Activated naive CD8-positive, alpha-beta T cell treated with anti-CD3 and anti-CD28 coated beads for 36 hours (primary cell): Measurements from ENCODE around the gene MCU. TPM values are rescaled to one million over a fixed set of nuclear protein-coding genes. Genes with fewer than 3 reads are reported as not detected.
"Not testable (repeated sequence)": the region's sequence is repeated elsewhere in the genome, so short reads cannot be mapped to it uniquely, and the experiment has no call there.

Experiments
- DNase-seq: peaks from one replicate; pipeline ENCODE4 v3.0.0; 2021
- H3K27ac Mint-ChIP-seq: one replicate; pipeline ENCODE4 v1.8.0; 2022; ENCODE audit warnings: mild to moderate bottlenecking, moderate library complexity, mixed read lengths
- H3K27me3 Mint-ChIP-seq: one replicate; pipeline ENCODE4 v1.8.0; 2022; ENCODE audit warnings: mild to moderate bottlenecking, mixed read lengths
- H3K36me3 Mint-ChIP-seq: one replicate; pipeline ENCODE4 v1.8.0; 2021; ENCODE audit warnings: mild to moderate bottlenecking, mixed read lengths
- H3K4me1 Mint-ChIP-seq: one replicate; pipeline ENCODE4 v1.8.0; 2021; ENCODE audit warnings: mixed read lengths
- H3K4me3 Mint-ChIP-seq: one replicate; pipeline ENCODE4 v1.8.0; 2022; ENCODE audit warnings: mild to moderate bottlenecking, moderate library complexity, mixed read lengths
- H3K9me3 Mint-ChIP-seq: one replicate; pipeline ENCODE4 v1.8.0; 2022; ENCODE audit warnings: mixed read lengths
- total RNA-seq, 2 experiments: library from RNA; stranded (reverse); gene quantifications; one replicate each; pipeline ENCODE4 v1.2.3, GENCODE V29; 2021

Gene MCU
- total RNA-seq, 2 experiments from 2014 or later = 15.3 to 15.5 TPM

DNA sequence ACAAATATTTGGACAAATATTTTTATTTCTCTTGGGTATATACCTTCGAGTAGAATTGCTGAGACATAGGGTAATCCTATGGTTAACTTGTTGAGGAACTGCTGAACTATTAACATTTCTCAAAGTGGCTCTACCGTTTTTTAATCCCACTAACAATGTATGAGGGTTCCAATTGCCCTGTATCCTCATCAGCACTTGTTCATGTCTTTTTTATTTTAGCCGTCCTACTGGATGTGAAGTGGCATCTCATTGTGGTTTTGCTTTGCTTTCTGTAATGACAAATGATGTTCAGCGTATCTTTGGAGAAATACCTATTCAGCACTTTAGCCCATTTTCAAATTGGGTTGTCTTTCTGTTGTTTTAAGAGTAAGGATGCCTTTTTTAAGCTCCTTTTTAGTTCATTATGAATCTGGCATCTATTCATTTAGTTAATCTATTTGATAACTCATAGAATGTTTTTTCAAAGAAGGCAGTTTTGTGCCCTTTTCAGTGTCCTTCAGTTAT, 40.0 kb downstream of the MCU start:
- no peak overlapping the region for H3K27ac Mint-ChIP-seq
- H3K9me3 Mint-ChIP-seq = no peaks in the 10 kb centered on the region
- H3K4me3 Mint-ChIP-seq = no peak overlapping the region
- H3K4me1 Mint-ChIP-seq = peaks cover 31% of the 10 kb centered on the region
- H3K36me3 Mint-ChIP-seq = peaks cover 2% of the 10 kb centered on the region
- DNase-seq = no peak
- H3K27me3 Mint-ChIP-seq = no peaks in the 10 kb centered on the region

DNA sequence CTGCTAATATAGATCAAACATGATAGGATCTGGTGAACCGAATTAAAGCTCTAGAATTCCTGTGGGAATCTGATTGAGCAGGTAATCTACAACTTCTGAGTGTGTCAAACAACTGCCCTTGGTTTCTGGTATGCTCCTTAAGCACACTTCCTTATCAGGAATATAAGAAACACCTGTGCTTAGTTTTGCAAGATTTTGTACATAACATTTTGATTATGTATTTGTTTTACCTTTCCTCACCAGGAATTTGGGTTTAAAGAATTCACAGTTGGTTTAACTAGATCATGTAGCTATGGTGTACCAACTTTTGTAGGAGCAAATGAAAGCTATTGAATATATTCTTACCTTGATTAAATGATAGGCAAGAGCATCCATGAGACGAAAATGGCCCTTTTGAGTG, 40.6 kb downstream of the MCU start:
- Mint-ChIP-seq H3K4me3 (no peak overlapping the region), H3K27me3 (no peaks in the 10 kb centered on the region), H3K4me1 (peaks cover 31% of the 10 kb centered on the region), H3K27ac (no peak overlapping the region), H3K9me3 (no peaks in the 10 kb centered on the region), H3K36me3 (peaks cover 2% of the 10 kb centered on the region)
- no peak for DNase-seq

DNA sequence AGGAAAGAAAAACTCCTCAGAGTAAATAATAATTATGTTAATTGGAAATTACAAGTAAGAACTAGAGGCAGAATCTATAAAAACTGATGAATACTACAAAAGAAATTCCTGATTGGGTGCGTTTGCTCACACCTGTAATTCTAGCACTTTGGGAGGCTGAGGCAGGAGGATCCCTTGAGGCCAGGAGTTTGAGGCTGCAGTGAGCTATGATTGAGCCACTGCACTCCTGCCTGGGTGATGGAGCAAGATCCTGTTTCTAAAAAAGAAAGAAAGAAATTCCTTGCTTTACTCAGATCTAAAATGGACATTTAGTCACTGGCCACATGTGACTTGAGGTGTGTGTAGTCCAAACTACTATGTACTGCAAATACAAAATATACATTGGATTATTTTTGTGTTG, 42.0 kb downstream of the MCU start:
- peaks cover 2% of the 10 kb centered on the region for H3K36me3 Mint-ChIP-seq

DNA sequence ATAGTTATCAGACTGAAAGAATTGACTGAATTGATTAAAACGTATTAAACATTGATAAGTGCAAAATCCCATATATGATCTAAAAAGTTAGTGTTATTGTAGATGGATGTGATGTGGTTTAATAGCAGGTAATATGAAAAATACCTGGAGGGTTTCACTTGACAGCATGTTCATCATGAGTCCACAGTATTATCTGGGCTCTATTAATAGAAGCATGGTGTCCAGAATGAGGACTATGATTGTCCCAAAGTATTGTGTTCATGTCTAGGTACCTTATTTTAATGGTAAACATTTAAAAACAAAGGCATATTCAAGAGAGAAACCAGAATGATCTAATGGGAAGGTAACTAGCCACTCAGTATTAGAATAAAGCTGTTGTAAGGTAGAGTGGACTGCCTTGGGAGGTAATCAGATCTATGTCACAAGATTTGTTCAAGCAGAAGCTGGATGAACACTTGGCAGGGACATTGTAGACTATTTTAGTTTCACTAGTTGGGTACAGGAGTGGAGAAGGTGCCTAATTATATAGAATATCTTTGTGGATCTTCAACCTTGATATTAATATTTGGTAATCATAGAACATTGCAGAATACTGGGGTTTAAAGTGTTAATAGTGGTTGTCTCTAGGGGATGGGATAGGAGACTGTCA, 43.5 kb downstream of the MCU start:
- Mint-ChIP-seq H3K27me3 (no peaks in the 10 kb centered on the region), H3K27ac (no peak overlapping the region), H3K4me1 (peaks cover 15% of the 10 kb centered on the region), H3K9me3 (no peaks in the 10 kb centered on the region), H3K36me3 (peaks cover 2% of the 10 kb centered on the region), H3K4me3 (no peak overlapping the region)
- no peak for DNase-seq

More for the DNA sequence above, 42.0 kb downstream of the MCU start:
- Mint-ChIP-seq H3K4me1 (peaks cover 21% of the 10 kb centered on the region), H3K27ac (no peak overlapping the region), H3K9me3 (no peaks in the 10 kb centered on the region), H3K4me3 (no peak overlapping the region), H3K27me3 (no peaks in the 10 kb centered on the region)
- no peak for DNase-seq

DNA sequence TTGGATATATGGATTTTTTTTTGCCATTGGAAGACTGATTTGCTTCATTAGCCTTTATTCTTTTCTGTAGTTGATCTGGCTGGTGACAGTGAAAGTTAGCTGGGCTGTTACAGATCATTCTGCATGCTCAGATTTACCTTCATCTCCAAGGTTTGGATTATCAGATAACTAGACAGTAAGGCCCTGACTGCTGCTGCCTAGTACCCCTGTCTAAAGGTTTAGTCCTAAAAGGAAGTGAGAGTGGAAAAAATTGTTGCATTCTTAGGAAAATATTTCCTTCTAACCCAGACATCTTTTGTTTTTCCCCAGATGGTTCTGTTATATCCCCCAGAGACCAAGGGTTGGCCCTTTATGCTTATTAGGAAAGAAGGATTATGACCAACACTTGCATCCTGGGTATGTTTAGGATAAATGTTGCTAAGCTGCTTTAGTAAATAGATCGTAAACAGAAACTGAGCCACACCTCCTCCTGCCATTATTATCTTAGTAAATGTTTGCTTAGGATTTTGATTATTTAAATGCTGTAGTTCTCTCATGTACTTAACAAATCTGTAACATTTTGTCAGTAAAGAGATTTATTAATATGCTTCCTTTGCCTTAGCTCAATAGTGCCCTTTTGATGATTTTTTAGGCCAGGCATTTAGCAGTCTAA, 44.4 kb downstream of the MCU start:
- DNase-seq = no peak
- Mint-ChIP-seq H3K9me3 (no peaks in the 10 kb centered on the region), H3K27me3 (no peaks in the 10 kb centered on the region), H3K36me3 (peaks cover 2% of the 10 kb centered on the region), H3K4me1 (peaks cover 18% of the 10 kb centered on the region), H3K27ac (no peak overlapping the region), H3K4me3 (no peak overlapping the region)

DNA sequence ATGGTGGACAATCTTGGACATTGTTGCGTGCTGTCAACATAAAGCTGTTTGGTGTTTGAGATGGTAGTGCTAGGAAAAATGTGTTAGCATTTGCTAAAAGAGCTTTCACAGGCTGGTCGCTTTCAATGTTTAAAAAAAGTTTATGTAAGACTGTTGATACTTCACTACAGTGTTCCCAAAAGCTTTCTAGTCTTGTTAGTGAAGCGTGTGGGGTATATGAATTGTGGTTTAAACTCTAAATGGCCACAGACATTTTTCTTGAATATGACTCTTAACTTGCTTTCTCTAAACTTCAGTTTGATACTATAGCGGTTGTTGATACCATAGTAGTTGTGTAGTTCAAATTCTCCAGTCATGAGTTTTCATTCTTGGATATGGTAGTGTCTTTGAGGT, 44.9 kb downstream of the MCU start:
- Mint-ChIP-seq H3K36me3 (peaks cover 2% of the 10 kb centered on the region), H3K27ac (no peak overlapping the region), H3K9me3 (no peaks in the 10 kb centered on the region), H3K27me3 (no peaks in the 10 kb centered on the region), H3K4me1 (peaks cover 18% of the 10 kb centered on the region), H3K4me3 (no peak overlapping the region)
- DNase-seq = no peak

DNA sequence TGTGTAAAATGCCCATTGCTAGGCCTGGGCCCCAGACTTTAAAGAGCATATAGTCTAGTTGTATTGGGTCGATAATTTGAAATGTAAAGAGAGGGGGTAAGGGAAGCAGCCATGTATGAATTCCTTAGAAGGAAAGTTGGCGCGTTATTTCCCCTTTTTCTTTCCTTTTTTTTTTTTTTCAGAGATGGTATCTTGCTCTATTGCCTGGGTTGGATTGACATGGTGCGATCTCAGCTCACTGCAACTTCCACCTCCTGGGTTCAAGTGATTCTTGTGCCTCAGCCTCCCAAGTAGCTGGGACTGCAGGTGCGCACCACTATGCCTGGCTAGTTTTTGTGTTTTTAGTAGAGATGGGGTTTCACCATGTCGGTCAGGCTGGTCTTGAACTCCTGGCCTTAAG, 45.4 kb downstream of the MCU start:
- not testable (repeated sequence) for H3K9me3 Mint-ChIP-seq, H3K36me3 Mint-ChIP-seq, H3K27ac Mint-ChIP-seq, H3K27me3 Mint-ChIP-seq, H3K4me3 Mint-ChIP-seq, DNase-seq
- H3K4me1 Mint-ChIP-seq = peaks cover 15% of the 10 kb centered on the region

DNA sequence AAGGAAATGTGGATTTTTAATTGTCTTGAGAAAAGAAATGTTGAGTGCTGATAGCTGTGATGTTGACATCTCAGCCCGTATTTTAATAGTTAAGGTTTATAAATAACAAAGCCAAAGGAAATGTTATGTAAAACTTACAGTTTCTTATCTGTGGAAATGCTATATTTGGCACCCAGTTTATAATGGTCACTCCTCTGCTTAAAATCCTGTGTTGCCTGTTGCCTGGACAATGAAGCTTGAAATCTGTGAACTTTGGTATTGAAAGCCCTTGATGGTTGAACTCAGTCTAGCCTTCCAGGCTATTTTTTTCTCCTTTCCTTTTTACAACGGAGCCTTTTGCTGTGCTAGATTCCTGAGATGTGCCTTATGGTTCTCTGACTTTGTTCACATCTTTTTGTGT, 46.5 kb downstream of the MCU start:
- Mint-ChIP-seq H3K27ac (no peak overlapping the region), H3K4me1 (peaks cover 15% of the 10 kb centered on the region), H3K4me3 (no peak overlapping the region), H3K36me3 (no peaks in the 10 kb centered on the region), H3K9me3 (no peaks in the 10 kb centered on the region), H3K27me3 (no peaks in the 10 kb centered on the region)
- no peak for DNase-seq

DNA sequence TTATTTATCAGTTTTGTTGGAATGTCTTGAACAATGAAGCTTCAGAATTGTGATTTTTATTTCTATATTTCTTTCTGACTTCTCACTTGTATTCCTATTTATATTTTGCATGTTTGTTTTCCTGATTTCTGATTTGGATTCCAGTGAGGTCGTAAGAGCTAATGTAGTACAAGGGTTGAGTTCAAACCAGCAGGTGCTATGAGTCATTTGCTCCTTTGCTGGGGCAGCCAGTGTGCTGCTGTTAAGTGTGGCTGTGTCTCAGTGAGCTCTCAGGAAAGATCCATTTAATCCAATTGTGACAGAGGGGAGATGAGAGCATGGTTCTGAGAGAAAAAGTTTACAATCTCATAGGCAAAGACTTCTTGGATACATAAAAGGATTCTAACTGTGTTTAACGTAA, 48.6 kb downstream of the MCU start:
- Mint-ChIP-seq H3K4me3 (no peak overlapping the region), H3K36me3 (no peaks in the 10 kb centered on the region), H3K4me1 (peaks cover 14% of the 10 kb centered on the region), H3K27me3 (no peaks in the 10 kb centered on the region), H3K9me3 (no peaks in the 10 kb centered on the region), H3K27ac (no peak overlapping the region)
- DNase-seq = no peak

DNA sequence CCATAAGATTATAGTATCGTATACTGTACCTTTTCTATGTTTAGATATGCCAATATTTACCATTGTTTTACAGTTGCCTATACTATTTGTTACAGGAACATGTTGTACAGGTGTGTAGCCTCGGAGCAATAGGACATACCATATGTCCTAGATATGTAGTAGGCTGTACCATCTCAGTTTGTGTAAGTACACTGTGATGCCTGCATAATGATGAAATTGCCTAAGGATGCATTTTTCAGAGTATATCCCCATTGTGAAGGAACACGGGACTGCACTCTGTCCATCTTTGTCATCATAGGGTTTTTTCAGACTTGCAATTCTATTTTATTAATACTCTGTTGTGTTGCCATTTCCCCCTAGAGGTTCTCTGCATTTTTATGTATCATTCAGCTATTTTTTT, 50.1 kb downstream of the MCU start:
- Mint-ChIP-seq H3K27me3 (no peaks in the 10 kb centered on the region), H3K4me1 (peaks cover 5% of the 10 kb centered on the region), H3K4me3 (no peak overlapping the region), H3K9me3 (no peaks in the 10 kb centered on the region), H3K27ac (no peak overlapping the region), H3K36me3 (no peaks in the 10 kb centered on the region)
- DNase-seq = no peak

DNA sequence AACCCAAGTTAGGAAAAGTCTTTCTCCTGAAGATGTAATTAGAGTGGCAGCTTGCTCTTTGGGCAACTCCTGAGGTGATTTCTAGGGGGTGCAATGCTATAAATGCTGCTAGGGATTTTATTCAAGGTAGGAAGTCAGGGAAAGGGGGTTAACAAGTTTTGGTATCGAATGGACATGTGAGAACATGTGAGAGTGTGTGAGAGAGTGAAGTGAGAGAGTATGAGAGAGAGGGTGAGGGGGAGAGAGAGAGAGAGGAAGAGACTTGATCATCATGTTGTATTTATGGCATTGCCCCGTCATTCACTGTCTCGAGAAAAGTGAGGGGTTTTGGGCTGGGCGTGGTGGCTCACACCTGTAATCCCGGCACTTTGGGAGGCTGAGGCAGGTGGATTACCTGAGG, 50.9 kb downstream of the MCU start:
- Mint-ChIP-seq H3K4me3 (no peak overlapping the region), H3K4me1 (peaks cover 5% of the 10 kb centered on the region), H3K27me3 (no peaks in the 10 kb centered on the region), H3K27ac (no peak overlapping the region), H3K9me3 (no peaks in the 10 kb centered on the region), H3K36me3 (no peaks in the 10 kb centered on the region)
- no peak for DNase-seq

DNA sequence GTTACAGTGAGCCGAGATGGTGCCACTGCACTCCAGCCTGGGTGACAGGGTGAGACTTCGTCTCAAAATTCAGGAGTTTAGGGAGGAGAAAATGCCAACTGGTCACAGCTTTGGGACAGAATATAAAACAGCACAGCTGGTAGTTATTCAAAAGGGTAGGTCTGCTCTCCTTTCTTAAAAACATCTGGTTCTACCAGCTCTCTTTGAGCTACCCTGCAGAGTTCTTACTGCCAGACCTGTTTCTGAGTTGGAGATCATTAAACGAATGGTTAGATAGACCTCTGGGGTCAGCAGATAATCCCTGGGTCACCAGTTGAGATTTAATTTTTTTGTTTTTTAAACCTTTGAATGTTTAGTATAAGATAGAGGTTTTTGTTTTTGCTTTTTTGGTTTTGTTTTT, 52.6 kb downstream of the MCU start:
- Mint-ChIP-seq H3K27me3 (no peaks in the 10 kb centered on the region), H3K4me1 (peaks cover 5% of the 10 kb centered on the region), H3K27ac (no peak overlapping the region), H3K36me3 (no peaks in the 10 kb centered on the region), H3K4me3 (no peak overlapping the region), H3K9me3 (no peaks in the 10 kb centered on the region)
- no peak for DNase-seq

DNA sequence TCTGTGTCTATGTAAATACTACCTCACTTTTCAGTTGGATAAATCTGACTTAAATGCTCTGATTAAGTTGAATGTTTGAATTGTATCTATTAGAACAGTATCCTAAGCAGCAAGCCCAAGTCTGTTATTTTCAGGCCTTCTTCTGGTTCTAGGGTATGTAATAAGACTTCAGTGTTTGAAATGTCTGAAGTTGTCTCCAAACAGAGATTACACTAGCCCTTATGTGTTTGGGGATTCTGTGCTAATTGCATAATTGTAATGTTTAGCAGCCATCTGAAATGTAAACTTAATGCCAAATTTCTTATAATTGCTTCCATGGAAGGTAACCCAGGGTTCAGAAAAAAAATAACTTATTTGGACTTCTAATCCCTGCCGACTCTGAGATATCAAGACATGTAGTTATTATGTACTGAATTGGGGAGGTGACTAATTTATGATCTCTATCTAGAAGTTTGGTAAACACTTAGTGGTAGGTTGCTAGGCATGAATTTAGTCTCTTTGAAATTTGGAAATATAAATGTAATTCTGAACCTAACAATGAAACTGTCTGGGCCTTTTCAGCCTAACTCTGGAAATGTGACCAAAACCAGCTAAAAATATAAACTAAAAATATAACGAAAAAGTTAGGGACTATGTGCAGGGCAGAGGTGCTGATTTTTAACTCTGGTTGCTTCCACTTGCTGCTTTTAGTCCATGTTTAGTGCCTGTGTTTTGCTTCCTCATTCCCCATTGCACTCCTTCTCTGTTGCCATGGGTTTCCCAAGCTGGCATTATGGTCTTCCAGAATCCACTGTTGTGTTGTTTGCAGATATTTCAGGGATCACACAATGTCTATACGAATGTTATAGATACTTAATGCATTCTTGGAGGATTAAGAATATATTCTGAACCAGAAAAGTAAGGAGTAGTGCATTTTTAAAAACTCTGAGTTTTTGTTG, 54.8 kb downstream of the MCU start:
- H3K36me3 Mint-ChIP-seq = no peaks in the 10 kb centered on the region
- no peak overlapping the region for H3K27ac Mint-ChIP-seq
- no peaks in the 10 kb centered on the region for H3K27me3 Mint-ChIP-seq
- no peak overlapping the region for H3K4me3 Mint-ChIP-seq
- no peaks in the 10 kb centered on the region for H3K9me3 Mint-ChIP-seq
- no peaks in the 10 kb centered on the region for H3K4me1 Mint-ChIP-seq
- no peak for DNase-seq

DNA sequence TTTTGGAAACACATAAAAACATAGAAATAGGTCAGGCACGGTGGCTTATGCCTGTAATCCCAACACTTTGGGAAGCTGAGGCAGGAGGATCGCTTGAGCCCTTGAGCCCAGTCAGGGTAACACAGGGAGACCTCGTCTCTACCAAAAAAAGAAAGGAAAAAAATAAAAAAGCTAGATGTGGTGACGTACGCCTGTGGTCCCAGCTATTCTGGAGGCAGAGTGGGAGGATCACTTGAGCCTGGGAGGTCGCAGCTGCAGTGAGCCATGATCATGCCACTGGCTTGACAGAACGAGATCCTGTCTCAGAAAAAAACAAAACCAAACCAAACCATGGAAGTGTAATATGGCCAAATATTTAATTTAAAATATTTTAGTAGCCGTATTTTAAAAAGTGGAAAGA, 55.6 kb downstream of the MCU start:
- no peaks in the 10 kb centered on the region for H3K9me3 Mint-ChIP-seq
- H3K27ac Mint-ChIP-seq = no peak overlapping the region
- H3K4me3 Mint-ChIP-seq = no peak overlapping the region
- no peaks in the 10 kb centered on the region for H3K27me3 Mint-ChIP-seq
- no peaks in the 10 kb centered on the region for H3K4me1 Mint-ChIP-seq
- no peaks in the 10 kb centered on the region for H3K36me3 Mint-ChIP-seq
- no peak for DNase-seq

DNA sequence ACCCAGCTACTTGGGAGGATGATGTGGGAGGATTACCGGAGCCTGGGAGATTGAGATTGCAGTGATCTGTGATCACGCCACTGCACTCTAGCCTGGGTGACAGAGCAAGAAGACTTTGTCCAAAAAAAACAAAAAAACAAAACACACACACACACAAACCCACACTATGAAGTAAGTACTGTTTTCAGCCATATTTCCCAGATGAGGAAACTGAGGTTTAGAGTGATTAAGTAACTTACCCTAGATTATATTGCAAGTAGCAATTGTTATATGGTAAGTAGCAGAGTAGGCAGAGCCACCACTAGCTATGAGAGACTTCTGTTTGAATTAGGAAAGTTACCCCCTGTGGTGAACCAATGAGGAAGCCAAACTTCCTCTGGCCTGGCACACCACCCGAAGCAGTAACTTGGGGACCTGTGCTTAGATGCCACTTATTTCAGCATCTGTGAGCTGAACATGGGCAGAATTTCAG, 61.9 kb downstream of the MCU start:
- Mint-ChIP-seq H3K27ac (no peak overlapping the region), H3K9me3 (no peaks in the 10 kb centered on the region), H3K36me3 (no peaks in the 10 kb centered on the region), H3K27me3 (no peaks in the 10 kb centered on the region), H3K4me3 (no peak overlapping the region), H3K4me1 (peaks cover 6% of the 10 kb centered on the region)
- no peak for DNase-seq
